ENCODE measurements around the gene LRMDA. TPM values are rescaled to one million over a fixed set of nuclear protein-coding genes. Genes with fewer than 3 reads are reported as not detected.

The LRMDA gene
- total RNA-seq, 1 donor from 2014 or later: 4.5 TPM

DNA sequence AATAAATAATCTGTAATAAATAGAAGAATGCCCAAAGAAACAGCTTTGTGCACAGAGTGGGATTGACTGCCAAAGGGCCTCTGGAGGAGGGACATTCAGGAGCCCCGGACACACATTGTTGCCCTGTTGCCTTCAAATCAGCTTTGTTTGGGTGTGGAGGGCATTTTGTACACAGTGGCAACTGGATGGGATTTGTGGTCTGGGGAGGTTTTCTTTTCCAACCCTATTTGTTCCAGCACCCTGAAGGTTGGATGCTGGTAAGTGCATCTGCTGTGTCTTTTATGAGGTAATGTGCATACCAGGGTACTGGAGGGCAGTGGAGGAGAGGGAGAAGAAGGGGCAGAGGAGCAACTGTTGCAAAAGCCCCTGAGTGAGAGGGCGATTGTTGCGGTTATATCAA, 6.3 kb downstream of the LRMDA start:
- intact Hi-C loops (cut with DNase I): no loop called here
- DNase-seq (ENCODE audit: low spot score): no peak

DNA sequence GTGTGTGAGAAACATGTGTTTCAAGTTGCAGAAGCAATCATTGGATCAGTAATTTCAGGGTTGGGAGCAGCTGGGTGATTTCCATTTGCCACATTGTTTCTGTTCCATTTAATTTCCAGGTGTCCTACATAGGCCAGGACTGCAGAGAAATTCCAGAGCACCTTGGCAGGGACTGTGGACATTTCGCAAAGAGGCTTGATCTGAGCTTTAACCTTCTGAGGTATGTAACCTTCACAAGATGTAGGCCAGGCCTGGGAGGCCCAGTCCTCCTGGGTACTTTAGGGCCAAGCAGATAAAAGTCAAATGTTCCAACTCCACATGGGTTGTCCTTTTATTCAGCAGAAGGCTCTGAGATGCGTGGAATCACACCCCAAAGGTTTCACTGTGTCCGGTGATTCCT, 6.9 kb downstream of the LRMDA start:
- no peak for DNase-seq (ENCODE audit: low spot score)
- intact Hi-C loops (cut with DNase I): no loop called here

DNA sequence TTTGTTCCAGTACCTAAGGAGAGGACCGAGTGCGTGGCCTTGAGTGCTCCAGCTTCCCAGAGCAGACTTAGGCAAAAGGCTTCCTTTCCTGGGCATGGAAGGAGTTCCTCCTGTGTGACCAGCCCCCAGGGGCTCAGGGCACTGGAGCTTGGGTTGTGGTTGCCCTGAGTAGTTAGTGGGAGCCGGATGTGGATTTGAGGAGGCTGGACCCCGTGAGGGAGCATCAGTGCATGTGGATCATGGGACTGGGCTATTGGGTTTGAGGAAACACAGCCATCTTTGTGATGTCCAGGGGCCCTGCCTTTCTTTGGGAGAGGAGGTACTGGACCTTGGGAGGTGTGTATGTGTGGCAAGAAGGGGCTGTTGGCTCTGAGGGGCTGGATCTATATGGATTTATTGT, 8.4 kb downstream of the LRMDA start:
- no peak for DNase-seq (ENCODE audit: low spot score)
- intact Hi-C loops (cut with DNase I): no loop called here

DNA sequence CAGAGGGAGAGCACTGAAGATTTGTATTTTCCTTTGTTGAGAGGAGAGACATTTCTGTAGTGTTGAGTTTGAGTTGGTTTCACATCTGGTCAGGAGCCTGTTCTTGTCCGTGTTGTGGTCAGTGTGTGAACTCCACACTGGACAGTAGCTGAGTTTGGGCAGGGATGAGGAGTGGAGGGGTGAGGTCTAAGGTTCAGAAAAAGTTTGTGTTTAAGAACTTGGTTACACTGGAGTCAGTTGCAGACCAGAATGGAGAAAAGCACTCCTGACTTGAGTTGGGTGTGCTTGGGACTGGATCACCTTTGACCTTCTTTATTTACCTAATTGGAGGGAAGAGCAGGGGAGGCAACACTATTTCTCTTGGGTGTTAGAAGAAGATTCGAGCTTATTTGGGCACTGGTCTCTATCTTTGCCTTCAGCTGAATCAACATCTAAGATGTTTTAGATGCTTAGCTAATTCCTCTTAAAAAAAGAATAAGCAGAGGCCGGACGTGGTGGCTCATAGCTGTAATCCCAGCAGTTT, 8.9 kb downstream of the LRMDA start:
- intact Hi-C loops (cut with DNase I): no loop called here
- no peak for DNase-seq (ENCODE audit: low spot score)

DNA sequence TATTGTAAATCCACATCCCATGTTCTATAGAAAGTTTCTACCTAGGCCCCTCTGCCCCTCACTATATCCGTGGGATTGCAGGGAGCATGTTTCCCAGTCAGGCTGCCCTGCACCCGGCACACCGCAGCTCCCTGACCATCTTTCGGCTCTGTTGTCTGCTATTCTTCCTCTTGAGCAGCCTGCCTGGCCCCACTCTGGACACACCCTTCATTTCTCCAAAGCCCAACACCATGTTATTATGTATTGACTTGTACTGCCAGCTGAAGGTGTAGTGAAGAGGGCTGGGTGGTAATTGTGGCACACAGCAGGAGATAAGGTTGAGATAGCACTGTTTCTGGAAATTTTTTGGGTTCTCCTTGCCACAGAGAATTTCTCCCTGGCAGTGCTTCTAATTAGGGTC, 9.8 kb downstream of the LRMDA start:
- intact Hi-C loops (cut with DNase I): no loop called here
- no peak for DNase-seq (ENCODE audit: low spot score)

DNA sequence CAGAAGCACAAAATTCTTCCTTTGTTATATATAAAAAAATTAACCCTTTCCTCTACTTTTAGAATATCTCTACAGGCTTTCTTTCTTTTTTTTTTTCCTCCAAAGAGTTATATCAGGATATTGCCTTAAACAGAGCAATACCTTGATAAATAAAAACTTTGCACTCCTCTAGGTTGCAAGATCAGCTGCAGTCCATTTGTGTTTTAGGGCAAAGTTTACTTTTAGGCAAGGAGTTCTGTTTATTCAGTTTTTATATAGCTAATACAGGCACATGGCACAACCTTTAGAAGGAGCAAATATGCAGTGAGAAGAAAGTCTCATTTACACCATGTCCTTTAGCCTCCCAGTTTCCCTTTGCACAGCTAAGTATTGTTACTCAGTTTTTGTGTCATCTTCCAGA, 10.3 kb downstream of the LRMDA start:
- DNase-seq (ENCODE audit: low spot score): no peak
- intact Hi-C loops (cut with DNase I): no loop called here

DNA sequence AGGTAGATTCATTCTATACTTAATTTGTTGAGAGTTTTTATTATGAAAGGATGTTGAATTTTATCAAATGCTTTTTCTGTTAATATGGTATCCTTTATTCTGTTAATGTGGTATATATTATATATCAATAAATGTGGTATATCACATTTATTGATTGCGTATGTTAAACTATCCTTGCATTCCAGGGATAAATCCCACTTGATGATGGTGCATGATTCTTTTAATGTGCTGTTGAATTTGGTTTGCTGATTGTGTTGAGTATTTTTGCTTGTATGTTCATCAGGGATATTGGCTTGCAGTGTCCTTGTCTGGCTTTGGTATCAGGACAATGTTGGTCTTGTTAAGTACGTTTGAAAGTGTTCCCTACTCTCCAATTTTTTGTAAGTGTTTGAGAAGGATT, 11.9 kb downstream of the LRMDA start:
- intact Hi-C loops (cut with DNase I): no loop called here

DNA sequence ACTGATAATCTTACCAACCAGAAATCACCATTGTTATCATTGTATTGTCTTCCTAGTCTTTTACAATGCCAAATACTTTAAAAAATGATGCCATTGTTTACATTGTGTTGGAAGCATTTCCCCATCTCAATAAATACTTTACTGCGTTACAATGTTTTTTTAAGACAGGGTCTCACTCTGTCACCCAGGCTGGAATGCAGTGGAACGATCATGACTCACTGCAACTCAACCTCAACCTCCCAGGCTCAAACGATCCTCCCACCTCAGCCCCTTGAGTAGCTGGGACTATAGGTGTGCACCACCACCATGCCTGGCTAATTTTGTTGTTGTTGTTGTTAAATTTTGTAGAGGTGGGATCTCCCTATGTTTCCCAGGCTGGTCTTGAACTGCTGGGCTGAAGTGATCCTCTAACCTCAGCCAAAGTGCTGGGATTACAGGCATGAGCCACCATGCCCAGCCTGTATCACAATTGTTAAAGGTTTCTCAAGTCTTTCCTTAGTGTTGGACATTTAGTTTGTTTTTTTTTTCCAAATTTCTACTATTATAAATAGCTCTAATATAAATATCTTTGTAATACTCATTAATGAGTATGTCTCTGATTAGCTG, 13.5 kb downstream of the LRMDA start:
- intact Hi-C loops (cut with DNase I): no loop called here
- DNase-seq (ENCODE audit: low spot score): no peak

More for the DNA sequence above, 11.9 kb downstream of the LRMDA start:
- no peak for DNase-seq (ENCODE audit: low spot score)

DNA sequence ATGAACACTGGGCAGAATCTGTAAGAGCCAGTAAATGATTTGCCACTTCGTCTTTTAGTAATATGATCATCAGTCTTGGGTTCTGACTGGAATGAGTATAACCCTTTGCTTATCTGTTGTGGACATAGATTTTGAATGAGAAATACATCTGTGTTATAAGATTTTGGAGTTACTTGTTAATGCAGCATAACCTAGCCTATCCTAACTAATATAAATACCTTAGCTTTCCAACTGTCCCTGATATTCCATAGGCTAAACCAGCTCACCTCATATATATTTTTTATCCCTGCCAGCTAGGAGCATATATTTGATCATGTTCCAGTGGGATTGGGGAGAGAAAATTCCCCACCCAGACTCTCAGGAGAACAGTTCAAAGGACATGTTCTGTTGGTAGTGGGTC, 15.1 kb downstream of the LRMDA start:
- intact Hi-C loops (cut with DNase I): no loop called here
- no peak for DNase-seq (ENCODE audit: low spot score)

DNA sequence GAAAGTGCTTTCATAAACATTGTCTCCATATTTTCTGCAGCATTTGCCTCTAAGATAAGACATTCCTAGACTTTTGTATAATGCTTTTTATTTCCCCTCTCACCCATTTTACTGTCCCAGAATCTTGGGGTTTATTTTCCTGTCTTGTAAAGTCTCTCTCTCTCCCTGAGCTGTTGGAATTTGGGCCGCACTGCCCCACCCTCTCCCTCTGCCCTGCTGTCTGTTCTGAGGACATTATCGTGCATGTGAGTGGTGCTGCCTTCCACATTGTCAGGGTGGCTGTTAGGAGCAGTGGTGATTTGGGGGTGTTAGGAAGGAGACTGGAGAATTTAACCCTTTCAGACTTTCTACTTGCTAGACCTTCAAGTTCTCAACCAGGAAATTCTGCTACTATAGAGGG, 16.7 kb downstream of the LRMDA start:
- DNase-seq (ENCODE audit: low spot score): no peak
- intact Hi-C loops (cut with DNase I): no loop called here

DNA sequence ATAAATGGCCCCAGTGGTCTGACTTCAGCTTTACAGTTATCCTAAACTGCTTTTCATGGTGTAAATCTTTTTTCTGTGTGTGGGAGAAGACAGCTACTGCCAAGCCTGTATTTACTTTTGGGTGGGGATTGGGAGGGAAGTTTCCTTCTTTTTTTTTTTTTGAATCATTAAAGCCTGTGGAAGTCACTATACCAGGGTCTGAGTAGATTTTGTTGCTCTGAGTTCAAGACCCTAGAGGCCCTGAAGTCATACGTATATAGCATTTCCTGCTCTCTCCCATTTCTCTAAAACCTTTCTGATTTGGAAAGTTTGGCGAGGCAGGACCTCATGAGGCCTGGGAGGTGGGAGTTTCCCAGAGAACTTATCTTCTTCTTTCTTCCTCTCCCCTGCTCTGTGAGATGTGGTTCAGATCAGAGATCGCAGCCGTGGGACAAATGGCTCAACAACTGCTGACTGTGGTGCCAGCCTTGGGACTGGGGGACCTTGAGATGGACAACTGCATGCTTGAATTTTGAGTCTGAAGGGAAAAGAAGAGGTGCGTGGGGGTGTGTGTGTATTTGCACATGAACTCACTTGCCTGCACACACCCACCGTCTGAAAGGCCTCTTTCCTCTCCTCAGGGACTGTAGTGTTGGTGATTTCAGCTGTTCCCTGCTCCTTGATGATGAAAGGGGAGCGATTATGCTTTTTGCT, 18.1 kb downstream of the LRMDA start:
- DNase-seq (ENCODE audit: low spot score): no peak
- intact Hi-C loops (cut with DNase I): no loop called here

DNA sequence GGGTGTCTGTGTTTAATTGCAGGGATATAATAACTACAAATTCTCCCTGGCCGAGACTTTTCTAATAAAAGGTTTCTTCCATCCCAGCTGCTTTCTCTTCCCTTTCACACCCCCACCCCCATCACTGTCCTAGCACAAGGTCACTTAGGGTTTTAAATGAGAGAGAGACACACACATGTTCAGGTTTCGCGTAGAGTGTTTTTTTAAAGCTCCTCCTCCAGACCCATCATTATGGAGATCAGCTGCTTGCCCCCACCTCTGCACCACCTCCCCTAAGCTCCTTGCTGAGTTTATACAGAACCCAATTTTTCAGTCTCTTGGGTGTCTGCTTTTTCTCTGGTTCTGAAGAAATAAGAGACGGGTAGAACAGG, 18.6 kb downstream of the LRMDA start:
- no peak for DNase-seq (ENCODE audit: low spot score)
- intact Hi-C loops (cut with DNase I): no loop called here

DNA sequence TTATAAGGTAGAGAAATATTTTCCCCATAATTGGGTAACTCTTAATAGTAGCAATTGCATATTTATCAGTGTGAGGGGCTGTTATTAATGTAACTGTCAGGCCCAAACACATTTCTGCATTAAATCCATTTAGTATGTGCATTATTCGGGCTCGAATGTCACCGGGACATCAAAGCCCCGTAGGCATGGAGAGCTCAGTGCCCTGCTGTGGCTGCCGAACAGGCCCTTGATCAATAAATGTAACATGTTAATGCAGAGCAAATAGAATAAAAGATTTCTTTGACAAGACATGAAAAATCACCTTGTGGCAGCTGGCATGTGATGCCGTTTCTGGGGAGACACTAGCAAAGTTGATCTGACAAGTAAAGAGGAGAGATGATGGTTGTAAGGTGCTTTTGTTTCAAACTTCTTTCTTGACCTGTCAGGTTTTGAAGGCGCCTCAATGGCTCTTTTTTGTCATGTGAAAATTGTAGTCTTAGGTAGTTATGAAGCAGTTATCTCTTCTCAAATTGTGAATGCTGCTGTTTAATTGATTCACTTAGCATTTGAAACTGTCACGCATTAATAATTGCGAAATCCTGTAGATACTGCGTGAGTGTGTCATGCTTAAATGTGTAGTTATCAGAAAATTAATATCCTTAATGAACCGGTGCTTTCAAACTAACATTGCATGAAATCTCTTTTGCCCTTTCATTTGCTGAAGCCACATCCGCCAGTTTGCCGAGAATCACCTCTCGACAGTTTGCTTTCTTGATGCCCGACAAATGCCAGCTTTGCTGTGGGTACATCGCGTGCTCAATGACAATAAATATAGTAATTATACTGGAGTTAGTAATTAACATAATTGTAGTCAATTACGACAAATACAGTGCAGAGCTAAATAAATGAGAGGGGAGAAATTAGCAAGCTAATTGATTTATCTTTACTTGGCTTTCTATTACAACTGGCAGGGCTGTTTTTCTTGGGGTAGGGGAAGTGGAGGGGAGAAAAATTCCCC, 19.5 kb downstream of the LRMDA start:
- intact Hi-C loops (cut with DNase I): no loop called here
- DNase-seq (ENCODE audit: low spot score): no peak

DNA sequence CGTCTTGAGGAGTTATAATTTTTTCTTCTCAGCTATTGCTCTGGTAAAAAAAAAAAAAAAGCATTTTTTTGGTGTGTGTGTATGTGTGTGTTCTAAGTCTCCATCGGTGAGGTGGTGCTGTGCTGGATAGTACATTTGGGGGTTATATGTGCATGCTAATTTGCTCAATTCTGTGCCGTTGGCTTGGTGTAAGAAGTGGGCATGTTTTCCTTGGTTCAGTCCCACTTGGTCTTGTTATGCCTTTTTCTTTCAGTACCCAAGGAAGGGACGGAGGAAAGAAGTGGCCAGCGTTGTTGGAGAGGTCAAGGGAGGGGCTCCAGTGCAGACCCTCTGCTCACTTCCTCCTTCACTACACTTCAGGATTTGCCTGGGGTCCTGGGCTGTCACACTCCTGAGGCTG, 20.4 kb downstream of the LRMDA start:
- intact Hi-C loops (cut with DNase I): no loop called here
- DNase-seq (ENCODE audit: low spot score): no peak

DNA sequence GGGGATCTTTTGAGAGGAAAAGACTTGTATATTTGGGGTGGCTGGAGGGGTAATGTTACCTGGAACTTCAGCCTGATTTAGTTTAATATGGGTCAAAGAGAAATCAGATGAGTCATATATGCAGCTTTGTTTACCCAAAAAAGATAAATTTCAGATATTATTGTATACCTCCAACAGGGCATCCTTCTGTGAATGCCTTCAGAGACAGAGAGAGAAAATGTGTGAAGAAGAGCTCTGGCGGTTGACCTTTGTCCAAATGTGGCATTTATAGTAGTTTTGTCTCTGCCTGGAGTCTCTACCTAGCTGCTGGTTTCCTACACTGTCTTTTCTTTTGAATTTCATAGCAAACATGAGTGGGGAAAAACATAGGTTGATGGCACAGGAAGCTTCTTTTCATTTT, 21.6 kb downstream of the LRMDA start:
- DNase-seq (ENCODE audit: low spot score): no peak
- intact Hi-C loops (cut with DNase I): no loop called here

DNA sequence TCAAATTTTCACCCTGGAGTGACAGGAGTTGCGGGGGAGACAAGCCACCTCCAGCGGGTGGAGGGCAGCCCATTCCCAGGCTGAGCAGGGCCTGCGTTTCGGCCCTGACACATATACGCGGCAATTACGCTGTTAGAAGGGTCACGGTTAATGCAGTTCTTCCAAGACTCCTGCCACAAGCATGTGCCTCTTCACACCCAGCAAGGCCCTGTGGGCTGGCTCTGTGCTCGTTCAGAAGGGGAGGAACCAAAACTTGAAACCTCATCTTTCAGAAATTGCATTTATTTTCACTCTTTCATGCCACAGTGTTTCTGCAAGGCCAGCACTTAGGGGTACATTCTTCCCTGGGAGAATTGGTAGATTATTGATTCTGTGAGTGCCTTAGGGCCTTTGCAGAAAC, 24.7 kb downstream of the LRMDA start:
- intact Hi-C loops (cut with DNase I): no loop called here
- no peak for DNase-seq (ENCODE audit: low spot score)

DNA sequence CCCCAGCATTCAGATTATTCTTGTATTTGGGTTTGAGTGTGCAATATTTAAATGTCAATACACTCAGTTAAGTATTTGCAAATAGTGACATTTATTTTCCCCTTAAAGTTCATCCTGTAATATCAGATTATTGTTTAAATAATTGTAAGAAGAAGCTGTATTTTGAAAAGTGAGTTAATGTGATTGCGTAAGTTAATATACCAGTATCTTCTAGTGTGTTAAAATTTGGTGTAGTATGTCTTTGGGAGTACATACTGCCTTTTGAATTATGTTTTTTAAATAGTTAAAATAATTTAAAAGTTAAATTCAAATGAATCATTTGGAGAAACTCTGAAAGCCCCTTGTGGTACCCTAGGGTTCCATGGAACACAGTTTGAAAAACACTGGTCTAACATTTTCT, 28.6 kb downstream of the LRMDA start:
- no peak for DNase-seq (ENCODE audit: low spot score)
- intact Hi-C loops (cut with DNase I): loop anchor here (10.0 kb wide), 1 partner anchor 195 kb away; no protein-coding TSS in a partner anchor

DNA sequence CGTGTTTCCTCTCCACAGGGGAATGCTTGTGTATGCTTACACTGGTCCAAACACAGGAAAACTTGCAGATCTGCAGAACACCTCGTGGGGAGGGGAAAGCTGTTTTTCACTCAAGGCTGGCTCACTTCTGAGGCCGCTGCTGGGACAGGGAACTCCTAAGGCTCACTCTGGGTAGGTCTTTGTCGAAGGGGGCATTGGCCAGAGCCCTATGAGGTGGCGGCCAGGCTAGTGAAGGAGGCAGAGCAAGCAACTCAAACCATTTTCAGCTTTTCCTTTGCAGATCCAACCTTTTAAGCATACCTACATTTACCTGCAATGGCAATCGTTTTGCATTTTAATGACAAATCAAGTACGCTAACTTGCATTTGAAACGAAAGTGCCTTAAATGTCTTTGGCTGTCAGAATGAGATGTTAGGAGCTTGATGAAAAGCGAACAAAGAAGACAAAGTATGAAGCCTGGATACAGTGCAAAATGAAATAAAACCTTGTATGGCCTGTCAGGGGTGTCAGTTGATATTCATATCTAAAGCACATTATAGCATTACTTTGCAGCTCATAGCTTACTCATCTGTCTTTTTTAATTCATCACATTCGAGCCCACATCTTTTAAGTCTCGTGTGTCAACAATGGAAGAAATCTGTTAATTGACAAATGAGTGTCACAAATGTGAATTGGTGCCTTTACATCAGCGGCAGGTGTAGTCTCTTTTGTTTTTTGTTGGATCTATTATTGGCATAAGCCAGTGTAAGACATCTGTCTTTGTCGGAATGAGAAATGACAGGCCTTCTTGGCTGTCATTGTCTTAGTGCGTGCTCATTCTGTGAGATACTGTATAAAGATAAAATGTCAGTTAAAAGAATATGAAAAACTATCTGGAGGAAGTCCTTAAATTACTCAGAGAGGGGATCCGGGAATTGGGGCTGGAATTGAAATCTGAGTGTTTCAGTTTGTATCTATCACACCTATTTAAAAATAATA, 30.5 kb downstream of the LRMDA start:
- DNase-seq (ENCODE audit: low spot score): no peak
- intact Hi-C loops (cut with DNase I): loop anchor here (10.0 kb wide), 1 partner anchor 193 kb away; no protein-coding TSS in a partner anchor

DNA sequence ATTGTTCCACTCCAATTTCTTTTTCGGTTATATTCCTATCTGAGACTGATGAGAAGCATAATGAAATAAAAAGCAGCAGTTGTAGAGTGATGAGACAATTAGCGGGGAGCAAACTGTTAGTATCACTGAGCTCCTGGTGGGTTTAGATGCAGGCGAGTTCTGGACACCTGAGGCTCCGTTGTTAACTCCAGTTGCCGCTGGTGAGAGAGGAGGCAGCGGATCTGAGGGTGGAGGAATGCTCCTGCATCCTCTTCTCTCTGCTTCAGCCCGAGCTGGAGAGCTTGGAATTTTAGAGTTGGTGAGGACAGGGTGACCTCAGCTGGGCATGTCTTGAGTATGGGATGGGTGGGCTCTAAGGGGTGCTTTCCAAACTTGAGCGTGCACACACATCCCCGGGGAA, 31.4 kb downstream of the LRMDA start:
- intact Hi-C loops (cut with DNase I): loop anchor here (10.0 kb wide), 1 partner anchor 192 kb away; no protein-coding TSS in a partner anchor
- no peak for DNase-seq (ENCODE audit: low spot score)
